ENCODE results near the gene SNRNP200.

GRCh38 chr2:96287273-96287856, 18.0 kb downstream of the SNRNP200 start:
- TF ChIP-seq CTCF (IDR thresholded peaks at IDR 0.05) (no peak), EP300 (IDR thresholded peaks at IDR 0.05) (no peak), POLR2A (IDR thresholded peaks at IDR 0.05) (no peak)
